OCI-LY7 (cell line): ENCODE measurements around the gene POLRMT.
"Not testable (repeated sequence)": the region's sequence is repeated elsewhere in the genome, so short reads cannot be mapped to it uniquely, and the experiment has no call there.

Experiments used
- EZH2phosphoT487 ChIP-seq: fragments of 200-600 bp; sonication (generic); IDR thresholded peaks from 2 replicates; pipeline ENCODE4 v1.6.1; 2018; ENCODE audit warnings: low read depth, borderline replicate concordance, mild to moderate bottlenecking, mixed run types, antibody characterized with exemption, low read length, moderate library complexity, mixed read lengths
- TF ChIP-seq, protein P1 (sequence below): fragments of 200-600 bp; sonication (generic); conservative IDR thresholded peaks from 2 replicates; pipeline ENCODE4 v1.5.1; 2014; ENCODE audit warnings: mild to moderate bottlenecking, antibody characterized with exemption, low read length, moderate library complexity, mixed read lengths

- TF ChIP-seq, protein P1, sequence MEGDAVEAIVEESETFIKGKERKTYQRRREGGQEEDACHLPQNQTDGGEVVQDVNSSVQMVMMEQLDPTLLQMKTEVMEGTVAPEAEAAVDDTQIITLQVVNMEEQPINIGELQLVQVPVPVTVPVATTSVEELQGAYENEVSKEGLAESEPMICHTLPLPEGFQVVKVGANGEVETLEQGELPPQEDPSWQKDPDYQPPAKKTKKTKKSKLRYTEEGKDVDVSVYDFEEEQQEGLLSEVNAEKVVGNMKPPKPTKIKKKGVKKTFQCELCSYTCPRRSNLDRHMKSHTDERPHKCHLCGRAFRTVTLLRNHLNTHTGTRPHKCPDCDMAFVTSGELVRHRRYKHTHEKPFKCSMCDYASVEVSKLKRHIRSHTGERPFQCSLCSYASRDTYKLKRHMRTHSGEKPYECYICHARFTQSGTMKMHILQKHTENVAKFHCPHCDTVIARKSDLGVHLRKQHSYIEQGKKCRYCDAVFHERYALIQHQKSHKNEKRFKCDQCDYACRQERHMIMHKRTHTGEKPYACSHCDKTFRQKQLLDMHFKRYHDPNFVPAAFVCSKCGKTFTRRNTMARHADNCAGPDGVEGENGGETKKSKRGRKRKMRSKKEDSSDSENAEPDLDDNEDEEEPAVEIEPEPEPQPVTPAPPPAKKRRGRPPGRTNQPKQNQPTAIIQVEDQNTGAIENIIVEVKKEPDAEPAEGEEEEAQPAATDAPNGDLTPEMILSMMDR, result not testable (repeated sequence)
- TF ChIP-seq EZH2phosphoT487, result not testable (repeated sequence)
Measured at GRCh38 chr19:629515-629914, 3.8 kb downstream of the POLRMT start.
